K562 (cell line): ENCODE measurements around the gene KRTAP10-8. TPM values are rescaled to one million over a fixed set of nuclear protein-coding genes. Genes with fewer than 3 reads are reported as not detected.

Experiments
- ATAC-seq: fragments of 200-7000 bp; cut with Tn5 transposase; 3 replicates; pipeline ENCODE4 v1.9.1; 2020; ENCODE audit warnings: moderate library complexity
- BruUV-seq: library from RNA; stranded (reverse); fragments of 400-500 nt; replicated peaks from 2 replicates; lab custom pipeline; 2021; lab: Mats Ljungman, UMichigan
- CTCF ChIA-PET: fragments of 300-600 bp; formaldehyde crosslinking; extraction: SDS; loops from one replicate; lab custom pipeline; 2021; ENCODE audit warnings: low intra/inter-chr PET ratio; lab: Yijun Ruan, JAX
- POLR2A ChIA-PET: fragments of 300-600, 350-650 bp; sonication (Branson Sonifier 250); formaldehyde crosslinking; extraction: SDS; loops from one replicate; lab custom pipeline; 2021; ENCODE audit warnings: antibody characterized with exemption, inconsistent platforms; lab: Yijun Ruan, JAX
- DNase-seq, 4 experiments: peaks; one replicate each; pipeline versions ENCODE4 v3.0.0 to v3.0.0-alpha.2; 2011 to 2018; ENCODE audit warnings: low spot score in 3 of 4, mixed read lengths in 3 of 4; ENCODE audit errors: extremely low read depth in 1 of 4
- FAIRE-seq: peaks from 2 replicates; lab custom pipeline; 2011; peaks lifted over from hg19 to GRCh38; lab: Jason Lieb, UNC
- H2AFZ ChIP-seq: 2 replicates; pipeline ENCODE4 v1.6.0; 2011; ENCODE audit warnings: low read depth, low read length, control low read depth, inconsistent platforms
- H3K27ac ChIP-seq: fragments of 200-600 bp; 3 replicates; pipeline ENCODE4 v1.8.0; 2011; ENCODE audit warnings: low read depth, mild to moderate bottlenecking, control low read depth, inconsistent platforms, low read length, moderate library complexity, mixed read lengths; ENCODE audit errors: extremely low read depth
- H3K27me3 ChIP-seq, 2 experiments: fragments of 300-600 bp in 1 of 2; 2 replicates in 1 of 2; 3 replicates in 1 of 2; pipeline versions ENCODE4 v1.6.0 to v1.8.0; 2011; ENCODE audit warnings: inconsistent platforms in 2 of 2, low read length in 2 of 2, mild to moderate bottlenecking in 1 of 2, mixed read lengths in 1 of 2, moderate library complexity in 1 of 2; ENCODE audit not compliant: control insufficient read depth in 2 of 2, insufficient read depth in 2 of 2
- H3K36me3 ChIP-seq: fragments of 300-600 bp; 3 replicates; pipeline ENCODE4 v1.8.0; 2011; ENCODE audit warnings: mild to moderate bottlenecking, low read length, inconsistent platforms; ENCODE audit not compliant: control insufficient read depth, insufficient read depth
- H3K4me1 ChIP-seq, 2 experiments: fragments of 200-600 bp in 1 of 2; replicated peaks in 1 of 2; 2 replicates in 1 of 2; 3 replicates in 1 of 2; pipeline versions ENCODE4 v1.5.1 to v1.8.0; 2011; ENCODE audit warnings: inconsistent platforms in 2 of 2, low read length in 2 of 2, mild to moderate bottlenecking in 1 of 2, mixed read lengths in 1 of 2, moderate library complexity in 1 of 2; ENCODE audit not compliant: control insufficient read depth in 2 of 2, insufficient read depth in 2 of 2
- H3K4me2 ChIP-seq: 2 replicates; pipeline ENCODE4 v1.6.1; 2011; ENCODE audit warnings: low read length, control low read depth, inconsistent platforms, mixed read lengths; ENCODE audit not compliant: insufficient read depth
- H3K4me3 ChIP-seq: fragments of 200-600 bp; sonication (generic), shearing (Covaris generic); 2 replicates; pipeline ENCODE4 v1.5.1; 2016; ENCODE audit warnings: control low read depth, inconsistent platforms
- H3K79me2 ChIP-seq: fragments of 200-600 bp; 3 replicates; pipeline ENCODE4 v1.8.0; 2011; ENCODE audit warnings: low read length, inconsistent platforms; ENCODE audit not compliant: control insufficient read depth, insufficient read depth
- H3K9ac ChIP-seq, 2 experiments: 2 replicates each; pipeline versions ENCODE4 v1.6.0 to v1.6.1; 2011; ENCODE audit warnings: low read depth in 2 of 2, low read length in 2 of 2, control low read depth in 1 of 2, inconsistent platforms in 1 of 2, mild to moderate bottlenecking in 1 of 2, mixed read lengths in 1 of 2; ENCODE audit not compliant: insufficient read depth in 1 of 2
- H3K9me1 ChIP-seq: one replicate; pipeline ENCODE4 v1.6.0; 2011; ENCODE audit warnings: inconsistent platforms, mild to moderate bottlenecking, low read length, moderate library complexity; ENCODE audit not compliant: control insufficient read depth, insufficient read depth
- H3K9me3 ChIP-seq: replicated peaks from 2 replicates; pipeline ENCODE4 v1.5.1; 2011; ENCODE audit warnings: low read depth, low read length, inconsistent platforms; ENCODE audit not compliant: control insufficient read depth, insufficient read depth
- H4K20me1 ChIP-seq: replicated peaks from 2 replicates; pipeline ENCODE4 v1.6.1; 2011; ENCODE audit warnings: low read length, inconsistent platforms, mixed read lengths; ENCODE audit not compliant: control insufficient read depth, insufficient read depth
- ATF1 ChIP-seq, 2 experiments: fragments of 450-650 bp in 1 of 2; IDR thresholded peaks; 2 replicates each; pipeline ENCODE4 v1.6.1; 2016; ENCODE audit warnings: missing compliant biosample characterization in 1 of 2, missing genetic modification characterization in 1 of 2
- HLTF ChIP-seq: fragments of 450-650 bp; IDR thresholded peaks from 2 replicates; pipeline ENCODE4 v1.6.1; 2016
- LCOR ChIP-seq: sonication (generic); formaldehyde crosslinking; IDR thresholded peaks from 2 replicates; pipeline ENCODE4 v1.8.0; 2022; ENCODE audit warnings: mild to moderate bottlenecking, missing genetic modification reagents
- NFE2 ChIP-seq: IDR thresholded peaks from 2 replicates; pipeline ENCODE4 v1.6.1; 2014; ENCODE audit warnings: antibody characterized with exemption, low read depth
- PCBP1 ChIP-seq: fragments of 200-400 bp; formaldehyde crosslinking; IDR thresholded peaks from 2 replicates; pipeline ENCODE4 v1.6.1; 2018; ENCODE audit warnings: mild to moderate bottlenecking, low read depth, low read length; ENCODE audit not compliant: poor library complexity, severe bottlenecking
- SREBF1 ChIP-seq: fragments of 150-350 bp; IDR thresholded peaks from 2 replicates; pipeline ENCODE4 v1.6.1; 2014; ENCODE audit warnings: antibody characterized with exemption, low read depth, low read length, borderline replicate concordance
- ZNF197 ChIP-seq: fragments of 200-800 bp; sonication (Bioruptor generic); IDR thresholded peaks from 2 replicates; pipeline ENCODE4 v1.6.1; 2016; ENCODE audit warnings: low read depth, missing genetic modification characterization, missing compliant biosample characterization
- ZNF785 ChIP-seq: fragments of 250-450 bp; sonication (Bioruptor Pico); IDR thresholded peaks from 2 replicates; pipeline ENCODE4 v1.4.0; 2020; ENCODE audit warnings: mild to moderate bottlenecking
- WGBS: fragments of 100-300 bp; shearing (Covaris generic); methylation state at CpG from one replicate; pipeline ENCODE4 v1.1.6; 2016; ENCODE audit warnings: low coverage, mixed read lengths; ENCODE audit not compliant: insufficient coverage; ENCODE audit errors: missing lambda C conversion rate; 5-methylcytosine and 5-hydroxymethylcytosine counted together
- in situ Hi-C: fragments of 300-500 bp; cut with MboI; formaldehyde crosslinking; loops from 4 replicates; pipeline ENCODE4 v1.15.0; 2018; ENCODE audit warnings: inconsistent platforms, mixed read lengths
- intact Hi-C: fragments of 100-400 bp; cut with micrococcal nuclease; formaldehyde crosslinking; loops from 2 replicates; pipeline ENCODE4 v1.14.2; 2022
- polyA plus RNA-seq, 8 experiments: library from polyadenylated mRNA; depleted of rRNA in 4 of 8; stranded (reverse) in 5 of 8; unstranded in 3 of 8; fragments of >200 nt; fragmentation: Nextera tagmentation in 2 of 8; fragmentation: Illumina TruSeq in 1 of 8; extraction: Ambion mirVana in 2 of 8; extraction: Trizol in 1 of 8; gene quantifications; 2 replicates each; pipeline versions ENCODE4 v1.2.1 to v1.2.3, GENCODE V29; 2011 to 2014; ENCODE audit warnings: inconsistent platforms in 1 of 8, missing spikeins in 1 of 8
- total RNA-seq, 7 experiments: library from RNA; depleted of rRNA in 6 of 7; stranded (reverse); fragments of >200 nt in 6 of 7; fragmentation: Illumina TruSeq in 2 of 7; extraction: Trizol in 2 of 7; gene quantifications; 2 replicates each; pipeline versions ENCODE4 v1.2.1 to v1.2.3, GENCODE V29; 2011 to 2021; ENCODE audit warnings: low replicate concordance in 1 of 7

KRTAP10-8 gene
- total and polyA plus RNA-seq, 9 of the 15 experiments (the other 6 are each of a cell fraction or from before 2014, with no cell fraction given) = not detected

DNA sequence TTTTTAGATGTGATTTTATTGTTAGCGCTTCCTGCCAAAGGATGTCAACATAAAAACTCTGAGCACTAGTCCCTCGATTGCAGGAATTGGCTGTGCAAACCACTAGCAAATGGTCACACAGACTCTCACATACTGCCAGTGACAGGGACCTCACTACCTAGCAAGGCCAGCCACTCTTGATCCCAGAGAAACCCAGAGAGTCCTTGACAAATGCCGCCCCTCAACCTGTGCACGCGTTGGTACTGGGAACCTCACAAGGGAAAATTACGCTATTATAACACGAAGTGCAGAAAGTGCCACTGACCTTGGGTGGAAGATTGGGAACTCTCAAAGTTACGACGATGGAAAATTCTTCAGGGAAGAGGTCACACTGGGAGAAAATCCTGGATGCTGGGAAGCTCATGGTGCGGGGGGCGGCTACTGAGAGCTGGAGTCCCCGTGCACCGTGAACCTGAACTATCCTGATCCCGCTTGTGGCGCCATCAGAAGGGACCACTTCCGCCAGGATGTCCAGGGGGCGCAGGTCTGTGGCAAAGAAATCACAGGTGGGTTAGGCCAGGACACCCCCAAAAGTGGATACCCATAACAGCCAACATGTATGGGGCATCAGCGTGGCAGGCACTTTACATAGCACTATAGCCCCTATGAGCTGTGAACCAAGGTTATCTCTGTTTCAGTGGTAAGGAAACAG lies 44.3 kb upstream of the KRTAP10-8 start:
- no peak overlapping the region; a peak in 1 of 4 replicates for H3K9ac ChIP-seq
- CTCF ChIA-PET = no interaction called here
- FAIRE-seq (no peak), ATAC-seq (no peak), DNase-seq (no peak)
- BruUV-seq = no TSS peak
- peaks cover 14 to 23% of the 10 kb centered on the region in 2 experiments; a peak in 3 of 5 replicates for H3K27me3 ChIP-seq
- no peak overlapping the region for H3K27ac ChIP-seq
- POLR2A ChIA-PET = no interaction called here
- H3K4me3 ChIP-seq = no peak overlapping the region
- TF ChIP-seq ZNF785 (CRISPR knock-in tag) (no peak), ATF1 (CRISPR knock-in tag; IDR thresholded peaks at IDR 0.05) (no peak), ATF1 (tag; IDR thresholded peaks at IDR 0.05) (peak; percentile 3; the same call in 1 of the 2 replicates)
- H3K36me3 ChIP-seq = no peaks in the 10 kb centered on the region
- peaks cover 0 to 17% of the 10 kb centered on the region in 2 experiments; a peak in 1 of 5 replicates for H3K4me1 ChIP-seq
- H3K79me2 ChIP-seq = no peaks in the 10 kb centered on the region
- H3K9me1 ChIP-seq = no peaks in the 10 kb centered on the region
- in situ Hi-C loops (no loop called here), intact Hi-C loops (no loop called here)
- no peak overlapping the region for H2AFZ ChIP-seq
- no peak overlapping the region for H3K4me2 ChIP-seq
- no peaks in the 10 kb centered on the region for H3K9me3 ChIP-seq
- WGBS = under 1% methylated on average over 18 of the region's 18 CpGs
- no peaks in the 10 kb centered on the region for H4K20me1 ChIP-seq

DNA sequence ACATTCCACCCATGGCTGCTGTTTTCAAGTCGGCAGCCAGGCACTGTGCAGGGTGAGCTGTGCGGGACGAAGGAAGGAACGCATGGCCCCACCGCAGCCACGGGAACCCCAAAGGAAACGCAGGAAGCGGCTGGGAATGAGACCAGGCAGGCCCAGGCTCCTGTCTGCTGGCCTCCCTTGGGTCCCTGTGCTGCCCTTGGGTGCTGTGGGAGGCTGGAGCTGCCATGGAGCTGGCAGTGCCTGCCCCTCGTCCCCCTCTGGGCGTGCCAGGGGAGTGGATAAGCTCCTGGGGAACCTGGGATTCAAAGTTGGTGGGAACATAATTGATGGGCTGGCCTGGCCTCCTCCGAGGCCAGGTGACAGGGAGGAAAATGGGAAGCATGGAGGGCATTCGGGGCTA lies 43.6 kb upstream of the KRTAP10-8 start:
- DNase-seq (no peak), ATAC-seq (no peak), FAIRE-seq (no peak)
- intact Hi-C loops = no loop called here
- no peak overlapping the region for H2AFZ ChIP-seq
- peaks cover 0 to 20% of the 10 kb centered on the region in 2 experiments; a peak in 1 of 5 replicates for H3K4me1 ChIP-seq
- H3K9me3 ChIP-seq = no peaks in the 10 kb centered on the region
- WGBS = 0% methylated on average over 12 of the region's 12 CpGs
- BruUV-seq = no TSS peak
- no peak overlapping the region for H3K27ac ChIP-seq
- ChIA-PET CTCF (no interaction called here), POLR2A (interaction anchor here (0.6 kb wide), 1 partner anchor 41 kb away, joined by 3 read pairs; no protein-coding TSS in a partner anchor)
- H3K79me2 ChIP-seq = no peaks in the 10 kb centered on the region
- no peaks in the 10 kb centered on the region for H3K36me3 ChIP-seq
- H3K9ac ChIP-seq = no peak overlapping the region; a peak in 1 of 4 replicates
- no peak overlapping the region for H3K4me3 ChIP-seq
- in situ Hi-C loops = no loop called here
- no peaks in the 10 kb centered on the region for H4K20me1 ChIP-seq
- no peaks in the 10 kb centered on the region for H3K9me1 ChIP-seq
- no peak overlapping the region for H3K4me2 ChIP-seq
- H3K27me3 ChIP-seq = peaks cover 19 to 30% of the 10 kb centered on the region in 2 experiments; a peak in 3 of 5 replicates
- no peak for TF ChIP-seq LCOR (CRISPR knock-in tag)
- TF ChIP-seq HLTF = no peak
- TF ChIP-seq NFE2 = no peak
- no peak for TF ChIP-seq ZNF197
- no peak for TF ChIP-seq PCBP1
- TF ChIP-seq SREBF1 = no peak
